Measurements from ENCODE around the gene STARD5. TPM values are rescaled to one million over a fixed set of nuclear protein-coding genes. Genes with fewer than 3 reads are reported as not detected.

The STARD5 gene
- total RNA-seq, 4 donors from 2014 or later = 11.2 to 54.5 (median 41.3) TPM

DNA sequence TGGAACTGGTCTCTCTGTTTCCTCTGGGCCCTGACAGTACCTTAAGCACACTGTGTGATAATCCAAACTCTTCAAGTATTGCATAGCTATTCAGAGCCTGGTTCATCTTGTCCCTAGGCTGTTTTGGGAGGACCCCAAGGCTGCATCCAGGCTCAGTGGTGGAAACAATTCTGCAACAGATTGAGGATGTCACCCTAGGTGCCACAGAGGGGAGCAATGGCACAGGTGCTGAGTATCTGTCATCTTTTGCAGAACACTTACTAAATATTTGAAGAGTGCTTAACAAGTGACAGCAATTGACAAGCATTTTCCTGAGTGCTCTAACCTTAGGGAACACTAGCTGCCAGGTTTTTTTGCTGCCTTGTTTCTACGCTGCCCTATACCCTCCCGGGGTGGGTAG, 27.8 kb downstream of the STARD5 start:
- in situ Hi-C loops (cut with MboI; ENCODE audit: low pct_ligation_motif_present in 1 of 4, low pct_unique_long_range_greater_than_20kb in 1 of 4, low sequenced_read_pairs in 3 of 4) (no loop called here), intact Hi-C loops (cut with DNase I; ENCODE audit: low total_unique reads) (no loop called here)
- no peaks in the 10 kb centered on the region for H3K36me3 ChIP-seq
- peak; percentile 7 for DNase-seq
- H3K4me1 ChIP-seq = peaks cover 0 to 19% (median 7%) of the 10 kb centered on the region in 4 donors
- no peak overlapping the region for H3K4me3 ChIP-seq
- H3K27ac ChIP-seq = peak overlapping the region; percentile 62 to 83 (median 72)
- 77% methylated on average over 2 of the region's 2 CpGs; no CpG with 5 or more reads in 1 of the 2 donors for WGBS, 2 donors (ENCODE audit: low coverage in 1 of 2)
- no peaks in the 10 kb centered on the region for H3K9me3 ChIP-seq
- H3K27me3 ChIP-seq = no peaks in the 10 kb centered on the region
- TF ChIP-seq, protein P1, sequence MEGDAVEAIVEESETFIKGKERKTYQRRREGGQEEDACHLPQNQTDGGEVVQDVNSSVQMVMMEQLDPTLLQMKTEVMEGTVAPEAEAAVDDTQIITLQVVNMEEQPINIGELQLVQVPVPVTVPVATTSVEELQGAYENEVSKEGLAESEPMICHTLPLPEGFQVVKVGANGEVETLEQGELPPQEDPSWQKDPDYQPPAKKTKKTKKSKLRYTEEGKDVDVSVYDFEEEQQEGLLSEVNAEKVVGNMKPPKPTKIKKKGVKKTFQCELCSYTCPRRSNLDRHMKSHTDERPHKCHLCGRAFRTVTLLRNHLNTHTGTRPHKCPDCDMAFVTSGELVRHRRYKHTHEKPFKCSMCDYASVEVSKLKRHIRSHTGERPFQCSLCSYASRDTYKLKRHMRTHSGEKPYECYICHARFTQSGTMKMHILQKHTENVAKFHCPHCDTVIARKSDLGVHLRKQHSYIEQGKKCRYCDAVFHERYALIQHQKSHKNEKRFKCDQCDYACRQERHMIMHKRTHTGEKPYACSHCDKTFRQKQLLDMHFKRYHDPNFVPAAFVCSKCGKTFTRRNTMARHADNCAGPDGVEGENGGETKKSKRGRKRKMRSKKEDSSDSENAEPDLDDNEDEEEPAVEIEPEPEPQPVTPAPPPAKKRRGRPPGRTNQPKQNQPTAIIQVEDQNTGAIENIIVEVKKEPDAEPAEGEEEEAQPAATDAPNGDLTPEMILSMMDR (IDR thresholded peaks at IDR 0.05) = no peak
- no peak for TF ChIP-seq EP300 (IDR thresholded peaks at IDR 0.05; ENCODE audit: low read depth)
- no peak for TF ChIP-seq POLR2A (IDR thresholded peaks at IDR 0.05)
- TF ChIP-seq POLR2AphosphoS5 (IDR thresholded peaks at IDR 0.05) = no peak

DNA sequence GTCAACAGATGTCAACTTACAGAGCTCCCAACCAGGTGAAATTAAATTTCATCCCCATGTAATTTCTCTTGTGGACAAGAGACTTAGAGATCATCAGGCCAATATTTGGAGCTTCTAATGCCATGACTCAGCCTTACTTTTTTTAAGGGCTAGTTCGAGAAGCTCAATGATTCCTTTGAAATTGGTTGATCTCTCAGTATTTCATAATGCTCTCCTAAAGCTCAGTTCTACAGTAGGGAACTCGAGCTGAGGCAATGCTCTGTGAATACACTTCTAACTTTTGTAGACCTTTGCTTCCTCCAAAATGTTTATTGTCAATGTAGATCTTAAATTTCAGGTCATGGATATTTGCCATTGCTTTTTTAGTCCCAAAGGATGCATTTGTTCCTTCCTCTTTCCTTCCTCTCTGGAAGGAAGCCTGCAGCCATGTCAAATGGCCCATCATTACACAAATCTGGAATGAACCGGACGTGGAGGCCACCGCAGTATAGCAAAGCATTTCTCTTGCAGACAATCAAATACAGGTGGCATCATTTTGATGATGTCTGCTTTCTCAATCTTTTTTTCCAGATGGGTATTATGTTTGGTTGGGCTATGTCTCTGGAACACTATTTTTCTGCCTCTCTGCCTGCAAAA, 28.3 kb downstream of the STARD5 start:
- intact Hi-C loops (cut with DNase I; ENCODE audit: low total_unique reads) = no loop called here
- WGBS, 2 donors (ENCODE audit: low coverage in 1 of 2) = 41 to 77% methylated on average over 3 to 5 of the region's 5 CpGs

GRCh38 chr15:81294516-81294880, 29.4 kb downstream of the STARD5 start:
- intact Hi-C loops (cut with DNase I; ENCODE audit: low total_unique reads) (no loop called here), in situ Hi-C loops (cut with MboI; ENCODE audit: low pct_ligation_motif_present in 1 of 4, low pct_unique_long_range_greater_than_20kb in 1 of 4, low sequenced_read_pairs in 3 of 4) (no loop called here)
- DNase-seq = peak; percentile 48
- WGBS, 2 donors (ENCODE audit: low coverage in 1 of 2) = 0 to 38% methylated on average over 1 to 6 of the region's 6 CpGs
- Histone ChIP-seq H3K36me3 (no peaks in the 10 kb centered on the region), H3K27ac (peak overlapping the region; percentile 62 to 83 (median 72)), H3K4me3 (no peak overlapping the region), H3K9me3 (no peaks in the 10 kb centered on the region), H3K27me3 (no peaks in the 10 kb centered on the region), H3K4me1 (peaks cover 0 to 19% (median 7%) of the 10 kb centered on the region in 4 donors)
- TF ChIP-seq EP300 (IDR thresholded peaks at IDR 0.05; ENCODE audit: low read depth) = no peak
- no peak for TF ChIP-seq POLR2A (IDR thresholded peaks at IDR 0.05)
- TF ChIP-seq, protein P1 (IDR thresholded peaks at IDR 0.05) = peak in 1 of 5 experiments; percentile 31

More for the DNA sequence above, 28.3 kb downstream of the STARD5 start:
- TF ChIP-seq POLR2A (IDR thresholded peaks at IDR 0.05) = no peak
- no peak for TF ChIP-seq POLR2AphosphoS5 (IDR thresholded peaks at IDR 0.05)
- TF ChIP-seq, protein P1 (IDR thresholded peaks at IDR 0.05) = no peak
- TF ChIP-seq EP300 (IDR thresholded peaks at IDR 0.05; ENCODE audit: low read depth) = no peak
- DNase-seq = peak; percentile 10
- H3K9me3 ChIP-seq = no peaks in the 10 kb centered on the region
- no peak overlapping the region for H3K4me3 ChIP-seq
- no peaks in the 10 kb centered on the region for H3K27me3 ChIP-seq
- in situ Hi-C loops (cut with MboI; ENCODE audit: low pct_ligation_motif_present in 1 of 4, low pct_unique_long_range_greater_than_20kb in 1 of 4, low sequenced_read_pairs in 3 of 4) = no loop called here
- no peaks in the 10 kb centered on the region for H3K36me3 ChIP-seq
- H3K27ac ChIP-seq = peak overlapping the region; percentile 62 to 83 (median 72)
- peaks cover 0 to 19% (median 7%) of the 10 kb centered on the region in 4 donors for H3K4me1 ChIP-seq

DNA sequence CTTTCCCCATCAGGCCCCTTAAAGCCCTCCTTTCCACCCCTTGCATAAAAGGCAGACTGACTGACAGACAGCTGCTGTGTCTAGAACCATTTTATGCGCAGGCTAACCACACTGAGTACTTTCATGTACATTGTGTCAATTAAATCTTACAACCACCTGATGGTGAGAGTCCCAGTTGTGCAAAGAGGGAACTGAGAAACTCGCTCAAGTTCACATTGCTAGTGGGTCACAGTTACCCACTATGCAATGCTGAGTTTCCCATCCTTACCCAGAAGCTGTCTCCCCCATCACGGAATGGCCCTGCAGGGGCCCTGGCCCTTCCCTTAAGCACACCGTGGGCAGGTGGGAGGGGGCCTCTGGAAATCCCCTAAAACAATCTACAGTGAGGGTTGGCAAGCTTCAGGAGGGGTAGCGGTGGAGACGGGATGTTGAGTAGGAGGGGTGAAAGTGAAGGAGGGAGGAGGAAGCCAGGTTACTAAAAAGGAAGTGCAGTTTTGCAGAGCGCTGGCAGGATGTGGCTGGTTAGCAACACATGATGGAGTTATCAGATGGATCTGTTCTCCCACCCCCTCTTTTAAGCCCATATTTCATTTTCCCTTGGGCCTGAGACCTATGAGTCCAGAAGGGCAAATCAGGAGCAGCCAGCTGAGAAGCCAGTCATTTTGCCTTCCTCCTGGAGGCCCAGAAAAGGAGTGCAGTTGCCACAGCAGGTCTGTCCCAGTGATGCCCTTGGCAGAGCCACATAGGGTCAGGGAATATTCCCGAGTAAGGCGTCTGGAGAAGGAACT, 30.0 kb downstream of the STARD5 start:
- Histone ChIP-seq H3K27me3 (no peaks in the 10 kb centered on the region), H3K27ac (peak overlapping the region; percentile 62 to 83 (median 72)), H3K36me3 (no peaks in the 10 kb centered on the region), H3K4me3 (peak overlapping the region in 1 of 4 donors; percentile 10), H3K4me1 (peaks cover 0 to 19% (median 7%) of the 10 kb centered on the region in 4 donors), H3K9me3 (no peaks in the 10 kb centered on the region)
- peak; percentile 65 for DNase-seq
- intact Hi-C loops (cut with DNase I; ENCODE audit: low total_unique reads) = no loop called here
- TF ChIP-seq EP300 (IDR thresholded peaks at IDR 0.05; ENCODE audit: low read depth) (no peak), POLR2A (IDR thresholded peaks at IDR 0.05) (no peak), POLR2AphosphoS5 (IDR thresholded peaks at IDR 0.05) (peak in 1 of 3 donors; percentile 57)
- TF ChIP-seq, protein P1 (IDR thresholded peaks at IDR 0.05) = no peak
- in situ Hi-C loops (cut with MboI; ENCODE audit: low pct_ligation_motif_present in 1 of 4, low pct_unique_long_range_greater_than_20kb in 1 of 4, low sequenced_read_pairs in 3 of 4) = no loop called here
- WGBS, 2 donors (ENCODE audit: low coverage in 1 of 2) = 65 to 76% methylated on average over 3 to 9 of the region's 9 CpGs

Data from transverse colon (tissue), 4 donors.